ENCODE data around the gene GRIP1. TPM values are rescaled to one million over a fixed set of nuclear protein-coding genes. Genes with fewer than 3 reads are reported as not detected.

GRIP1 gene
- total and polyA plus RNA-seq, 2 experiments from 2014 or later, result 5.1 to 13.7 TPM

GRCh38 chr12:66676241-66676640 lies 2.6 kb downstream of the GRIP1 start (continued):
- TF ChIP-seq, protein P1, sequence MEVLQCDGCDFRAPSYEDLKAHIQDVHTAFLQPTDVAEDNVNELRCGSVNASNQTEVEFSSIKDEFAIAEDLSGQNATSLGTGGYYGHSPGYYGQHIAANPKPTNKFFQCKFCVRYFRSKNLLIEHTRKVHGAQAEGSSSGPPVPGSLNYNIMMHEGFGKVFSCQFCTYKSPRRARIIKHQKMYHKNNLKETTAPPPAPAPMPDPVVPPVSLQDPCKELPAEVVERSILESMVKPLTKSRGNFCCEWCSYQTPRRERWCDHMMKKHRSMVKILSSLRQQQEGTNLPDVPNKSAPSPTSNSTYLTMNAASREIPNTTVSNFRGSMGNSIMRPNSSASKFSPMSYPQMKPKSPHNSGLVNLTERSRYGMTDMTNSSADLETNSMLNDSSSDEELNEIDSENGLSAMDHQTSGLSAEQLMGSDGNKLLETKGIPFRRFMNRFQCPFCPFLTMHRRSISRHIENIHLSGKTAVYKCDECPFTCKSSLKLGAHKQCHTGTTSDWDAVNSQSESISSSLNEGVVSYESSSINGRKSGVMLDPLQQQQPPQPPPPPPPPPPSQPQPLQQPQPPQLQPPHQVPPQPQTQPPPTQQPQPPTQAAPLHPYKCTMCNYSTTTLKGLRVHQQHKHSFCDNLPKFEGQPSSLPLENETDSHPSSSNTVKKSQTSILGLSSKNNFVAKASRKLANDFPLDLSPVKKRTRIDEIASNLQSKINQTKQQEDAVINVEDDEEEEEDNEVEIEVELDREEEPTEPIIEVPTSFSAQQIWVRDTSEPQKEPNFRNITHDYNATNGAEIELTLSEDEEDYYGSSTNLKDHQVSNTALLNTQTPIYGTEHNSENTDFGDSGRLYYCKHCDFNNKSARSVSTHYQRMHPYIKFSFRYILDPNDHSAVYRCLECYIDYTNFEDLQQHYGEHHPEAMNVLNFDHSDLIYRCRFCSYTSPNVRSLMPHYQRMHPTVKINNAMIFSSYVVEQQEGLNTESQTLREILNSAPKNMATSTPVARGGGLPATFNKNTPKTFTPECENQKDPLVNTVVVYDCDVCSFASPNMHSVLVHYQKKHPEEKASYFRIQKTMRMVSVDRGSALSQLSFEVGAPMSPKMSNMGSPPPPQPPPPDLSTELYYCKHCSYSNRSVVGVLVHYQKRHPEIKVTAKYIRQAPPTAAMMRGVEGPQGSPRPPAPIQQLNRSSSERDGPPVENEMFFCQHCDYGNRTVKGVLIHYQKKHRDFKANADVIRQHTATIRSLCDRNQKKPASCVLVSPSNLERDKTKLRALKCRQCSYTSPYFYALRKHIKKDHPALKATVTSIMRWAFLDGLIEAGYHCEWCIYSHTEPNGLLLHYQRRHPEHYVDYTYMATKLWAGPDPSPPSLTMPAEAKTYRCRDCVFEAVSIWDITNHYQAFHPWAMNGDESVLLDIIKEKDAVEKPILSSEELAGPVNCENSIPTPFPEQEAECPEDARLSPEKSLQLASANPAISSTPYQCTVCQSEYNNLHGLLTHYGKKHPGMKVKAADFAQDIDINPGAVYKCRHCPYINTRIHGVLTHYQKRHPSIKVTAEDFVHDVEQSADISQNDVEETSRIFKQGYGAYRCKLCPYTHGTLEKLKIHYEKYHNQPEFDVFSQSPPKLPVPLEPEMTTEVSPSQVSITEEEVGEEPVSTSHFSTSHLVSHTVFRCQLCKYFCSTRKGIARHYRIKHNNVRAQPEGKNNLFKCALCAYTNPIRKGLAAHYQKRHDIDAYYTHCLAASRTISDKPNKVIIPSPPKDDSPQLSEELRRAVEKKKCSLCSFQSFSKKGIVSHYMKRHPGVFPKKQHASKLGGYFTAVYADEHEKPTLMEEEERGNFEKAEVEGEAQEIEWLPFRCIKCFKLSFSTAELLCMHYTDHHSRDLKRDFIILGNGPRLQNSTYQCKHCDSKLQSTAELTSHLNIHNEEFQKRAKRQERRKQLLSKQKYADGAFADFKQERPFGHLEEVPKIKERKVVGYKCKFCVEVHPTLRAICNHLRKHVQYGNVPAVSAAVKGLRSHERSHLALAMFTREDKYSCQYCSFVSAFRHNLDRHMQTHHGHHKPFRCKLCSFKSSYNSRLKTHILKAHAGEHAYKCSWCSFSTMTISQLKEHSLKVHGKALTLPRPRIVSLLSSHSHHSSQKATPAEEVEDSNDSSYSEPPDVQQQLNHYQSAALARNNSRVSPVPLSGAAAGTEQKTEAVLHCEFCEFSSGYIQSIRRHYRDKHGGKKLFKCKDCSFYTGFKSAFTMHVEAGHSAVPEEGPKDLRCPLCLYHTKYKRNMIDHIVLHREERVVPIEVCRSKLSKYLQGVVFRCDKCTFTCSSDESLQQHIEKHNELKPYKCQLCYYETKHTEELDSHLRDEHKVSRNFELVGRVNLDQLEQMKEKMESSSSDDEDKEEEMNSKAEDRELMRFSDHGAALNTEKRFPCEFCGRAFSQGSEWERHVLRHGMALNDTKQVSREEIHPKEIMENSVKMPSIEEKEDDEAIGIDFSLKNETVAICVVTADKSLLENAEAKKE (CRISPR knock-in tag; IDR thresholded peaks at IDR 0.05), result no peak

DNA sequence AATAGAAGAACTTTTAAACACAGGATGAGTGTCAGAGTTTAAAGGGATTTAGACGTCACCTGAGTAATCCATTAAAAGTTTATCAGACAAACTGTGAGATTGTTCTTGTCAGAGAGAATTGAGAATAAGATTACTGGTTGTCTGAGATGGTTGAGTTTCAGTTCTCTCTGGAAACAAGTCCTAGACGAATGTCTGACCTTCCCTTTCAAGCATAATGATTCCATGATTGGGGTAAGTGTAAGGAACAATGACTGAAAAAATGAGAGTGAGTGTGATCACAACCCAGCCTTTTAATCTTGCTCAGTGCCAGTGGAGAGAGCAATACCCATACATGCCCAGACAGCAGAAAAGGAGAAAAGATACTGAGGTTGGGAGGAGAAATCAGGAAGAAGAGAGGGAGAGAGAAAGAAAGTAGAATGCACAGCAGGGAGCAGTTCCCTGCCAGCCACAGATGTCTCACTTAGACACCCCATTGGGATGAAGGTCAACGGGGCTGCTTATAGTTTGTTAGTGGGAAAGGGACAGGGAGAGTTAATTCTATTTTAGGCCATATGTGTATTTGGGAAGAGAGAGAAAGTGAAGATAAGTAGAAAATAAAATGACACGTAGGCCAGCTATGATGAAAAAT lies 4.3 kb downstream of the GRIP1 start:
- ATAC-seq (no peak), DNase-seq (ENCODE audit: low spot score) (no peak)
- no peaks in the 10 kb centered on the region for H3K36me3 ChIP-seq (ENCODE audit: insufficient read depth)
- H4K20me1 ChIP-seq (replicated peaks; ENCODE audit: insufficient read depth), result no peaks in the 10 kb centered on the region
- H2AFZ ChIP-seq, result no peak overlapping the region
- no peaks in the 10 kb centered on the region for H3K9me2 ChIP-seq (ENCODE audit: insufficient read depth)
- no peaks in the 10 kb centered on the region for H3K27me3 ChIP-seq (ENCODE audit: insufficient read depth)
- no peak overlapping the region for H3K4me3 ChIP-seq
- H3K27ac ChIP-seq (ENCODE audit: low read depth), result no peak overlapping the region
- no peaks in the 10 kb centered on the region for H3F3A ChIP-seq (replicated peaks; ENCODE audit: low read depth)
- no peaks in the 10 kb centered on the region for H3K79me2 ChIP-seq (replicated peaks; ENCODE audit: insufficient read depth)
- Mint-ChIP-seq H3K4me1 (peaks cover 30% of the 10 kb centered on the region), H3K27me3 (ENCODE audit: insufficient read depth, low read depth, poor library complexity) (no peaks in the 10 kb centered on the region), H3K36me3 (ENCODE audit: low read depth) (no peaks in the 10 kb centered on the region), H3K4me3 (no peak overlapping the region), H3K9me3 (no peaks in the 10 kb centered on the region), H3K27ac (no peak overlapping the region)
- H3K4me1 ChIP-seq (ENCODE audit: insufficient read depth), result peaks cover 15% of the 10 kb centered on the region
- no peak overlapping the region for H3K4me2 ChIP-seq
- TF ChIP-seq EZH2phosphoT487 (IDR thresholded peaks at IDR 0.05; ENCODE audit: unreplicated experiment) (no peak), EZH2 (IDR thresholded peaks at IDR 0.05; ENCODE audit: low read depth, unreplicated experiment) (no peak), STAT1 (IDR thresholded peaks at IDR 0.05; ENCODE audit: unreplicated experiment) (no peak)
